ENCODE measurements around the gene DTNBP1. TPM values are rescaled to one million over a fixed set of nuclear protein-coding genes. Genes with fewer than 3 reads are reported as not detected.

Gene DTNBP1
- total and polyA plus RNA-seq, 2 of the 8 experiments (the other 6 are each of a cell fraction or from before 2014, with no cell fraction given) = 13.5 to 22.1 TPM

DNA sequence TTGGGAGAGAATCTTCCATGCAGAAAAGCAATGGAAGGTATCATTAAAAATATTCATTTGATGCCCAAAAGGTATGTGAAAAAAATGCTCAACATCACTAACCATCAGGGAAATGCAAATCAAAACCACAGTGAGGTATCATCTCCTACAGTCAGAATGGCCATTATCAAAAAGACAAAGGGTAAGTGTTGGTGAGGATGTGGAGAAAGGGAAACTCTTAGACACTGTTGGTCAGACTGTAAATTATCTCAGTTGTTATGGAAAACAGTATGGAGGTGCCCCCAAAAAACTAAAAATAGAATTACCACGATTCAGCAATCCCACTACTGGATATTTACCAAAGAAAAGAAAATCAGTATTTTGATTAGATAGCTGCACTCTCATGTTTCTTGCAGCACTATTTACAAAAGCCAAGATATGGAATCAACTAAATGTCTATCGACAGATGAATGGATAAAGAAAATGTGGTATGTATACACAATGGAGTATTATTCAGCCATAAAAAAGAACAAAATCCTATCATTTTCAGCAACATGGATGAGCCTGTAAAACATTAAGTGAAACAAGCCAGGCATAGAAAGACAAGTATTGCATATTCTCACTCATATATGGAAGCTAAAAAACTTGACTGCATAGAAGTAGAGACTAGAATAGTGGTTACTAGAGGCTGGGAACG is 84.0 kb downstream of the DTNBP1 start:
- H2BK15ac ChIP-seq (ENCODE audit: low read length) = no peak overlapping the region
- no peak overlapping the region for H3K23ac ChIP-seq (ENCODE audit: insufficient read length)
- no peak overlapping the region for H4K91ac ChIP-seq (replicated peaks; ENCODE audit: insufficient read length, low read length)
- no peaks in the 10 kb centered on the region for H3K27me3 ChIP-seq (replicated peaks in 1 of 4; ENCODE audit: control insufficient read depth in 3 of 4, extremely low read depth in 1 of 4, insufficient read depth in 3 of 4, low read length in 3 of 4)
- no peak overlapping the region for H3K9ac ChIP-seq (replicated peaks in 1 of 4; ENCODE audit: extremely low read depth in 1 of 4, low read depth in 3 of 4, low read length in 3 of 4)
- no peak overlapping the region for H3K18ac ChIP-seq (ENCODE audit: extremely low read depth, low read length)
- H3K4ac ChIP-seq (replicated peaks; ENCODE audit: insufficient read length, low read depth, low read length) = no peak overlapping the region
- H2BK20ac ChIP-seq (ENCODE audit: low read length) = no peak overlapping the region
- H3K27ac ChIP-seq (ENCODE audit: low read depth, low read length) = no peak overlapping the region
- no peak overlapping the region for H3K4me2 ChIP-seq (ENCODE audit: insufficient read depth in 1 of 2, low read depth in 2 of 2, low read length in 2 of 2)
- H2BK120ac ChIP-seq (replicated peaks; ENCODE audit: low read depth, low read length) = no peak overlapping the region
- H2BK5ac ChIP-seq (ENCODE audit: low read depth, low read length) = no peak overlapping the region
- ChIA-PET POLR2A (ENCODE audit: partially characterized antibody) (no interaction called here), CTCF (ENCODE audit: partially characterized antibody) (no interaction called here)
- FAIRE-seq = no peak
- WGBS, 2 experiments (ENCODE audit: extremely low coverage in 1 of 2, insufficient coverage in 1 of 2, insufficient read length in 1 of 2, insufficient replicate concordance in 2 of 2, low coverage in 1 of 2, low lambda C conversion rate in 2 of 2, missing lambda C conversion rate in 1 of 2) = 80% methylated on average over 3 of the region's 3 CpGs; no CpG with 5 or more reads in 1 of the 2 experiments
- TF ChIP-seq NRF1 (IDR thresholded peaks at IDR 0.05; ENCODE audit: low read depth, low read length) = no peak
- no peak for TF ChIP-seq CREB1 (IDR thresholded peaks at IDR 0.05)
- TF ChIP-seq JUN (IDR thresholded peaks at IDR 0.05; ENCODE audit: low read depth, low read length) = no peak
- no peak for TF ChIP-seq RAD21 (IDR thresholded peaks at IDR 0.05 in 1 of 2, conservative IDR thresholded peaks at IDR 0.05 in 1 of 2; ENCODE audit: low read depth in 2 of 2, low read length in 2 of 2)
- no peak for TF ChIP-seq ZNF274 (IDR thresholded peaks at IDR 0.05; ENCODE audit: borderline replicate concordance, extremely low read depth, low read length)
- TF ChIP-seq CBX5 (IDR thresholded peaks at IDR 0.05; ENCODE audit: low read depth, low read length) = no peak
- no peak for TF ChIP-seq HDAC2 (IDR thresholded peaks at IDR 0.05; ENCODE audit: borderline replicate concordance in 1 of 2, low read depth in 2 of 2, low read length in 2 of 2)
- no peak for TF ChIP-seq NANOG (IDR thresholded peaks at IDR 0.05; ENCODE audit: insufficient read depth, low read depth, low read length, poor library complexity, severe bottlenecking)
- TF ChIP-seq SP1 (IDR thresholded peaks at IDR 0.05; ENCODE audit: low read depth, low read length) = no peak
- TF ChIP-seq KDM1A (IDR thresholded peaks at IDR 0.05; ENCODE audit: borderline replicate concordance, low read length) = no peak
- TF ChIP-seq CBX8 (IDR thresholded peaks at IDR 0.05; ENCODE audit: borderline replicate concordance, low read depth, low read length) = no peak
- no peak for TF ChIP-seq BRCA1 (IDR thresholded peaks at IDR 0.05; ENCODE audit: low read depth, low read length)
- TF ChIP-seq POLR2AphosphoS5 (IDR thresholded peaks at IDR 0.05; ENCODE audit: low read depth, low read length) = no peak
- H3K79me2 ChIP-seq (ENCODE audit: control insufficient read depth in 1 of 2, insufficient read depth in 2 of 2, low read length in 2 of 2) = no peaks in the 10 kb centered on the region
- H2AK5ac ChIP-seq (ENCODE audit: low read depth, low read length) = no peak overlapping the region
- no peaks in the 10 kb centered on the region for H3K79me1 ChIP-seq (ENCODE audit: low read depth, low read length)
- DNase-seq (ENCODE audit: low read depth in 1 of 2, low spot score in 2 of 2) = no peak
- H3K4me3 ChIP-seq (ENCODE audit: extremely low read depth in 1 of 4, insufficient read depth in 2 of 4, low read depth in 3 of 4, low read length in 4 of 4) = no peak overlapping the region
- H3K36me3 ChIP-seq (ENCODE audit: control insufficient read depth in 2 of 4, insufficient read depth in 4 of 4, low read length in 3 of 4) = no peaks in the 10 kb centered on the region
- no peak overlapping the region for H2AFZ ChIP-seq (ENCODE audit: low read length)
- H3K23me2 ChIP-seq (ENCODE audit: low read depth, low read length) = no peaks in the 10 kb centered on the region
- no peak overlapping the region for H3K14ac ChIP-seq (ENCODE audit: insufficient read length)
- no peak overlapping the region for H4K8ac ChIP-seq (ENCODE audit: extremely low read depth, insufficient read depth, low read length)
- H3K4me1 ChIP-seq (replicated peaks in 1 of 4; ENCODE audit: control insufficient read depth in 3 of 4, insufficient read depth in 4 of 4, low read length in 3 of 4) = peaks cover 0 to 15% (median 7%) of the 10 kb centered on the region in 4 experiments; a peak in 5 of 7 replicates
- no peak overlapping the region for H3K56ac ChIP-seq (replicated peaks; ENCODE audit: insufficient read length, low read depth, low read length)
- no peak overlapping the region for H2BK12ac ChIP-seq (ENCODE audit: low read depth, low read length)
- H3K9me3 ChIP-seq (ENCODE audit: insufficient read depth in 2 of 2, low read depth in 1 of 2, low read length in 1 of 2) = no peaks in the 10 kb centered on the region
- peaks cover 0 to 4% of the 10 kb centered on the region in 2 experiments for H4K20me1 ChIP-seq (replicated peaks in 1 of 2; ENCODE audit: control insufficient read depth in 1 of 2, insufficient read depth in 2 of 2, low read length in 2 of 2)
- H4K5ac ChIP-seq (ENCODE audit: insufficient read length, low read depth, low read length) = no peak overlapping the region
